H9 (cell line): ENCODE data around the gene PTGDR2. TPM values are rescaled to one million over a fixed set of nuclear protein-coding genes. Genes with fewer than 3 reads are reported as not detected.

Source experiments
- DNase-seq: peaks from one replicate; pipeline ENCODE4 v3.0.0-alpha.2; 2017
- H2AFZ ChIP-seq: one replicate; pipeline ENCODE4 v1.6.1; 2013; ENCODE audit warnings: mild to moderate bottlenecking, low read length, control low read depth, moderate library complexity
- H2AK5ac ChIP-seq: 2 replicates; pipeline ENCODE4 v1.6.1; 2013; ENCODE audit warnings: low read length, control low read depth, mixed read lengths; ENCODE audit not compliant: insufficient read length
- H2BK120ac ChIP-seq: one replicate; pipeline ENCODE4 v1.6.1; 2013; ENCODE audit warnings: low read depth, mild to moderate bottlenecking, low read length, control low read depth, inconsistent platforms; ENCODE audit not compliant: poor library complexity, severe bottlenecking
- H2BK12ac ChIP-seq: 2 replicates; pipeline ENCODE4 v1.6.1; 2013; ENCODE audit warnings: low read length, control low read depth, mixed read lengths, low read depth; ENCODE audit not compliant: insufficient read length
- H2BK15ac ChIP-seq: 2 replicates; pipeline ENCODE4 v1.6.1; 2013; ENCODE audit warnings: low read depth, low read length, control low read depth
- H2BK20ac ChIP-seq: one replicate; pipeline ENCODE4 v1.6.1; 2013; ENCODE audit warnings: low read depth, mild to moderate bottlenecking, low read length, control low read depth, inconsistent platforms; ENCODE audit not compliant: poor library complexity, severe bottlenecking
- H2BK5ac ChIP-seq: 2 replicates; pipeline ENCODE4 v1.6.1; 2013; ENCODE audit warnings: low read length, control low read depth, mixed read lengths; ENCODE audit not compliant: insufficient read length
- H3K14ac ChIP-seq: 2 replicates; pipeline ENCODE4 v1.6.1; 2013; ENCODE audit warnings: low read length, control low read depth; ENCODE audit not compliant: insufficient read depth
- H3K18ac ChIP-seq: 2 replicates; pipeline ENCODE4 v1.6.1; 2013; ENCODE audit warnings: low read depth, mild to moderate bottlenecking, mixed read lengths, low read length, control low read depth; ENCODE audit not compliant: insufficient read length
- H3K23ac ChIP-seq: 2 replicates; pipeline ENCODE4 v1.6.1; 2013; ENCODE audit warnings: low read length, control low read depth, mixed read lengths, low read depth; ENCODE audit not compliant: insufficient read length
- H3K23me2 ChIP-seq: 2 replicates; pipeline ENCODE4 v1.6.1; 2013; ENCODE audit warnings: low read depth, mild to moderate bottlenecking, mixed read lengths, low read length, control low read depth; ENCODE audit not compliant: insufficient read length, poor library complexity, severe bottlenecking
- H3K27ac ChIP-seq: 2 replicates; pipeline ENCODE4 v1.5.1; 2013; ENCODE audit warnings: low read length, control low read depth, mixed read lengths, low read depth; ENCODE audit not compliant: insufficient read length
- H3K27me3 ChIP-seq: 2 replicates; pipeline ENCODE4 v1.6.1; 2013; ENCODE audit warnings: low read length, control low read depth, inconsistent platforms; ENCODE audit not compliant: insufficient read depth
- H3K4ac ChIP-seq: 2 replicates; pipeline ENCODE4 v1.6.1; 2013; ENCODE audit warnings: low read depth, mild to moderate bottlenecking, control low read depth, inconsistent platforms, low read length, moderate library complexity
- H3K4me1 ChIP-seq: 2 replicates; pipeline ENCODE4 v1.6.1; 2013; ENCODE audit warnings: low read length, control low read depth, inconsistent platforms; ENCODE audit not compliant: insufficient read depth
- H3K4me2 ChIP-seq: 2 replicates; pipeline ENCODE4 v1.6.1; 2013; ENCODE audit warnings: low read length, control low read depth, mixed read lengths; ENCODE audit not compliant: insufficient read length, insufficient read depth
- H3K56ac ChIP-seq: 2 replicates; pipeline ENCODE4 v1.6.1; 2013; ENCODE audit warnings: low read depth, mild to moderate bottlenecking, mixed read lengths, low read length, control low read depth; ENCODE audit not compliant: insufficient read length
- H3K79me1 ChIP-seq: 2 replicates; pipeline ENCODE4 v1.6.1; 2013; ENCODE audit warnings: low read depth, mild to moderate bottlenecking, moderate library complexity, low read length, control low read depth, inconsistent platforms; ENCODE audit not compliant: insufficient read depth, poor library complexity, severe bottlenecking
- H3K79me2 ChIP-seq: 2 replicates; pipeline ENCODE4 v1.6.1; 2013; ENCODE audit warnings: low read length, control low read depth, inconsistent platforms; ENCODE audit not compliant: insufficient read depth
- H3K9ac ChIP-seq: 2 replicates; pipeline ENCODE4 v1.6.1; 2013; ENCODE audit warnings: low read length, control low read depth, mixed read lengths; ENCODE audit not compliant: insufficient read length; ENCODE audit errors: extremely low read depth
- H3K9me3 ChIP-seq: one replicate; pipeline ENCODE4 v1.6.1; 2013; ENCODE audit warnings: low read depth, low read length, inconsistent platforms; ENCODE audit not compliant: control insufficient read depth
- H3T11ph ChIP-seq: one replicate; pipeline ENCODE4 v1.6.1; 2013; ENCODE audit warnings: mild to moderate bottlenecking, low read length, control low read depth, inconsistent platforms
- H4K20me1 ChIP-seq: one replicate; pipeline ENCODE4 v1.6.1; 2013; ENCODE audit not compliant: control insufficient read depth, insufficient read length, insufficient read depth
- H4K5ac ChIP-seq: 2 replicates; pipeline ENCODE4 v1.6.1; 2013; ENCODE audit warnings: low read depth, mild to moderate bottlenecking, mixed read lengths, low read length, control low read depth; ENCODE audit not compliant: insufficient read length
- H4K8ac ChIP-seq: replicated peaks from 2 replicates; pipeline ENCODE4 v1.6.1; 2013; ENCODE audit warnings: low read length, control low read depth, mixed read lengths, low read depth; ENCODE audit not compliant: insufficient read length
- H4K91ac ChIP-seq: 2 replicates; pipeline ENCODE4 v1.6.1; 2013; ENCODE audit warnings: low read depth, mild to moderate bottlenecking, moderate library complexity, mixed read lengths, low read length, control low read depth; ENCODE audit not compliant: insufficient read length
- H3K27ac Mint-ChIP-seq, 3 experiments: 2 replicates in 2 of 3; 3 replicates in 1 of 3; pipeline ENCODE4 v1.8.0; 2020 to 2021; ENCODE audit warnings: mixed read lengths in 3 of 3, mild to moderate bottlenecking in 1 of 3, moderate library complexity in 1 of 3
- H3K27me3 Mint-ChIP-seq: 2 replicates; pipeline ENCODE4 v1.8.0; 2021; ENCODE audit warnings: low read depth, mild to moderate bottlenecking, moderate library complexity, mixed read lengths
- H3K36me3 Mint-ChIP-seq, 3 experiments: 2 replicates in 2 of 3; 3 replicates in 1 of 3; pipeline ENCODE4 v1.8.0; 2020 to 2021; ENCODE audit warnings: low read depth in 3 of 3, mixed read lengths in 3 of 3; ENCODE audit not compliant: insufficient read depth in 1 of 3
- H3K4me1 Mint-ChIP-seq, 2 experiments: 2 replicates each; pipeline ENCODE4 v1.8.0; 2020; ENCODE audit warnings: mixed read lengths in 2 of 2
- H3K4me3 Mint-ChIP-seq, 2 experiments: 2 replicates in 1 of 2; 3 replicates in 1 of 2; pipeline ENCODE4 v1.8.0; 2020 to 2021; ENCODE audit warnings: mild to moderate bottlenecking in 2 of 2, mixed read lengths in 2 of 2, moderate library complexity in 1 of 2
- H3K9me3 Mint-ChIP-seq, 2 experiments: 2 replicates in 1 of 2; 3 replicates in 1 of 2; pipeline ENCODE4 v1.8.0; 2020; ENCODE audit warnings: mild to moderate bottlenecking in 2 of 2, mixed read lengths in 2 of 2, moderate library complexity in 1 of 2
- WGBS: extraction: QIAGEN DNeasy Blood & Tissue Kit; methylation state at CpG from one replicate; pipeline ENCODE4 v1.1.7; 2013; ENCODE audit warnings: missing lambda C conversion rate, low lambda C conversion rate, mixed read lengths; ENCODE audit not compliant: insufficient read length; ENCODE audit errors: extremely low coverage; 5-methylcytosine and 5-hydroxymethylcytosine counted together
- total RNA-seq: library from RNA; stranded (reverse); gene quantifications from 2 replicates; pipeline ENCODE4 v1.2.1, GENCODE V29; 2021
- TF ChIP-seq, protein P1 (sequence below): fragments of 200-600 bp; sonication (generic); conservative IDR thresholded peaks from 3 replicates; pipeline ENCODE4 v1.8.0; 2021; ENCODE audit warnings: antibody characterized with exemption, mild to moderate bottlenecking

Gene PTGDR2
- total RNA-seq, 1 experiment from 2014 or later, result not detected

DNA sequence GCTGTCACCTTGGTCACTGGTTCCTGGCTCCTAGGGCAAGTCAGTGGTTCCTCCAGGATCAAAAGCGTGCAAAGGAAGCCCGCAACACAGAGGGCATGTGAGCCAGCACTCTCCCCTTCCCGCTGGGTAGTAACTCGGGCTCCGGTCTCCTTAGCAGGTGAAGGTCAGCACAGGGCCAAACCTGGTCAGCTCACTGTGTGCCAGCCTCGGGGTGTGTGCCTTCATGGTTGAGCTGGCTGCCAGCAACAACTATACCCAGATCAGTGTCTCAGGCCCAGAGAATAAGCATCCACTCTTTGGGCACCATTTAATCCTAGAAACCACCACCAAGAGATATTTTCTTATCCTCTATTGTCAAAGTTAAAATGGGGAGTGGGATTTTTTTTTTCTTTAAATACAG, 30.0 kb downstream of the PTGDR2 start:
- Histone ChIP-seq H4K8ac (no peak overlapping the region), H4K5ac (no peak overlapping the region), H3K4ac (no peak overlapping the region), H3K18ac (no peak overlapping the region), H3K9ac (no peak overlapping the region), H2AK5ac (no peak overlapping the region), H3K9me3 (no peaks in the 10 kb centered on the region), H2AFZ (no peak overlapping the region), H4K91ac (no peak overlapping the region), H3K23ac (no peak overlapping the region), H3K4me2 (no peak overlapping the region), H3K79me2 (no peaks in the 10 kb centered on the region), H2BK12ac (no peak overlapping the region), H3K79me1 (no peaks in the 10 kb centered on the region), H3K23me2 (no peaks in the 10 kb centered on the region), H3K4me1 (no peaks in the 10 kb centered on the region), H3K14ac (no peak overlapping the region), H3K27ac (no peak overlapping the region), H3K56ac (no peak overlapping the region), H2BK5ac (no peak overlapping the region), H4K20me1 (no peaks in the 10 kb centered on the region), H3K27me3 (no peaks in the 10 kb centered on the region), H3T11ph (no peak overlapping the region), H2BK120ac (no peak overlapping the region), H2BK15ac (no peak overlapping the region), H2BK20ac (no peak overlapping the region)
- no peaks in the 10 kb centered on the region for H3K36me3 Mint-ChIP-seq
- peaks cover 0 to 2% of the 10 kb centered on the region in 2 experiments; a peak in 1 of 4 replicates for H3K4me1 Mint-ChIP-seq
- WGBS, result no CpG with 5 or more reads among the region's 6 CpGs
- H3K27me3 Mint-ChIP-seq, result peaks cover 3% of the 10 kb centered on the region; the same call in 1 of the 2 replicates
- H3K27ac Mint-ChIP-seq, result no peak overlapping the region
- no peaks in the 10 kb centered on the region for H3K9me3 Mint-ChIP-seq
- H3K4me3 Mint-ChIP-seq, result no peak overlapping the region
- DNase-seq, result no peak
- TF ChIP-seq, protein P1, sequence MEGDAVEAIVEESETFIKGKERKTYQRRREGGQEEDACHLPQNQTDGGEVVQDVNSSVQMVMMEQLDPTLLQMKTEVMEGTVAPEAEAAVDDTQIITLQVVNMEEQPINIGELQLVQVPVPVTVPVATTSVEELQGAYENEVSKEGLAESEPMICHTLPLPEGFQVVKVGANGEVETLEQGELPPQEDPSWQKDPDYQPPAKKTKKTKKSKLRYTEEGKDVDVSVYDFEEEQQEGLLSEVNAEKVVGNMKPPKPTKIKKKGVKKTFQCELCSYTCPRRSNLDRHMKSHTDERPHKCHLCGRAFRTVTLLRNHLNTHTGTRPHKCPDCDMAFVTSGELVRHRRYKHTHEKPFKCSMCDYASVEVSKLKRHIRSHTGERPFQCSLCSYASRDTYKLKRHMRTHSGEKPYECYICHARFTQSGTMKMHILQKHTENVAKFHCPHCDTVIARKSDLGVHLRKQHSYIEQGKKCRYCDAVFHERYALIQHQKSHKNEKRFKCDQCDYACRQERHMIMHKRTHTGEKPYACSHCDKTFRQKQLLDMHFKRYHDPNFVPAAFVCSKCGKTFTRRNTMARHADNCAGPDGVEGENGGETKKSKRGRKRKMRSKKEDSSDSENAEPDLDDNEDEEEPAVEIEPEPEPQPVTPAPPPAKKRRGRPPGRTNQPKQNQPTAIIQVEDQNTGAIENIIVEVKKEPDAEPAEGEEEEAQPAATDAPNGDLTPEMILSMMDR, result no peak
